Amniotic stem cell (primary cell): ENCODE data around the gene CD55.

Experiments
- DNase-seq: peaks from one replicate; lab custom pipeline; 2025; lab: John Stamatoyannopoulos, UW

CD55 gene

GRCh38 chr1:207330011-207330710, 8.7 kb downstream of the CD55 start:
- no peak for DNase-seq

DNA sequence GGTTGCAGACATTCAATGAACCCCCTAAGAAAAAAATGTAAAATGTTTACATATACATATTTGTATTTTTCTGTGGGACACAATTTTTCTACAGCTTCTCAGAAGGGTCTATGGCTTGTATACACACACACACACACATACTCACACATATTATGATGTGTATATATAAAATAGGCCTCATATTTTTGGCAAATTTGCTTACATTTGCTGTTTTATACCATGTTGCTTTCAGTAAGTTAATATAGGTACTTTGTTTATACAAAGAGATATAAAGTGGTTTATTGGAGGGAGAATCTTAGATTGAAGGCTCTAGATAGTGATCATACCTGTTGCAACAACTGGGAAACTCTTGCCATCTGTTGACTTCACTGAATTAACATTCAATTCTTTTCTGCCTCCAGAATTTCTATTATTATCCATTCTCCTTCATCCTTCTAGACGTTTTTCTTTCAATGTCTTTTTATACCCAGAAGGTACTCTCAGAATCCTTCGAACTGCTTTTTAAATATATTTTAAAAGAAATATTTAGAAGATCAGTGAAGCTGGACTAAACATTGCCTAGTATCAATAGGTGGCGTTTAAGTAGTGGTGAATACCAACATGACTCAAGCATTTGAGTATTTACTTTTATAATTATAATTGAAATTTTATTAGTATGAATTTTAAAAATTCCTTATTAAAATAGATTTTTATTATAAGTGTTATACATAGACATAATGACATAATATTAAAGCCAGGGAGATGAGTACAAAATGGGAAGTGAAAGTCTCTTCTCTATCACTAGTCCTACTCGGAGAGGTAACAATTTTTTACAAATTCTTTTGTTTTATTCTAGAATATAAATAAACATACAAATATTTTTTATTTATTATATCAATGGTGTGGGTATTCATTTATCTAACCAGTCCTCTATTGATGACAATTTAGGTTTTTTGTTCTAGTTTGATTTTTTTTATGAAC, 10.2 kb downstream of the CD55 start:
- DNase-seq: no peak

- no peak for DNase-seq
Measured at GRCh38 chr1:207333009-207333600, 11.6 kb downstream of the CD55 start.

GRCh38 chr1:207333620-207334019, 12.1 kb downstream of the CD55 start:
- no peak for DNase-seq

GRCh38 chr1:207334337-207334736, 12.9 kb downstream of the CD55 start:
- no peak for DNase-seq

DNA sequence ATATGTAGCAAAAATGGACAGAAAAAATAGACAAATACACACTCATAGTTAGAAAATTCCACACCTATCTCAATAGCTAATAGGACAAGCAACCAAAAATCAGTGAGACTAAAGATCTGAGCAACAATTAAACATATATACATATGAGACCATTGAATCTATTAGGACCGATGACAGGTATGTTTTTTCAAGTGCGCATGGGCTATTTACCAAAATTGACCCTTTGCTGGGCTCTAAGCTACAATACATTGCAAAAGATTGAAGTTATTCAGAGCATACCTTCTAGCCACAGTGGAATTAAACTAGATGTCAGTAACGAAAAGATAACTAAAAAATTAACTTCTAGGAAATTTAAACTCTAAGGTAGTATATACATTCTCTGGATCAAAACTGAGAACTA, 13.7 kb downstream of the CD55 start:
- DNase-seq: no peak

GRCh38 chr1:207335695-207336363, 14.4 kb downstream of the CD55 start:
- no peak for DNase-seq

DNA sequence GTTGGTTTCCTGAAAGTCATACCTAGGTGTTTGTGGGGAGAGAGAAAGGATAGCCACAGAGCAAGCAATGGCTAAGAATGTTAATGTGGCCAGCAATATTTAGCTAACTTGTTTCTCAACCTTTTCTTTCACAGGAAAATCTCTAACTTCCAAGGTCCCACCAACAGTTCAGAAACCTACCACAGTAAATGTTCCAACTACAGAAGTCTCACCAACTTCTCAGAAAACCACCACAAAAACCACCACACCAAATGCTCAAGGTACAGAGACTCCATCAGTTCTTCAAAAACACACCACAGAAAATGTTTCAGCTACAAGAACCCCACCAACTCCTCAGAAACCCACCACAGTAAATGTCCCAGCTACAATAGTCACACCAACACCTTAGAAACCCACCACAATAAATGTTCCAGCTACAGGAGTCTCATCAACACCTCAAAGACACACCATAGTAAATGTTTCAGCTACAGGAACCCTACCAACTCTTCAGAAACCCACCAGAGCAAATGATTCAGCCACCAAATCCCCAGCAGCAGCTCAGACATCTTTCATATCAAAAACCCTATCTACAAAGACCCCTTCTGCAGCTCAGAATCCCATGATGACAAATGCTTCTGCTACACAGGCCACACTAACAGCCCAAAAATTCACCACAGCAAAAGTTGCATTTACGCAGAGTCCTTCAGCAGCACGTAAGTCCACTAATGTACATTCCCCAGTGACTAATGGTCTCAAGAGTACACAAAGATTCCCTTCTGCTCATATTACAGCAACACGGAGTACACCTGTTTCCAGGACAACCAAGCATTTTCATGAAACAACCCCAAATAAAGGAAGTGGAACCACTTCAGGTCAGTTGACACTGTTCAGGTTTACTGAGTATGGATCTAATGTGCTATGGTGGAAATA, 15.3 kb downstream of the CD55 start:
- no peak for DNase-seq

DNA sequence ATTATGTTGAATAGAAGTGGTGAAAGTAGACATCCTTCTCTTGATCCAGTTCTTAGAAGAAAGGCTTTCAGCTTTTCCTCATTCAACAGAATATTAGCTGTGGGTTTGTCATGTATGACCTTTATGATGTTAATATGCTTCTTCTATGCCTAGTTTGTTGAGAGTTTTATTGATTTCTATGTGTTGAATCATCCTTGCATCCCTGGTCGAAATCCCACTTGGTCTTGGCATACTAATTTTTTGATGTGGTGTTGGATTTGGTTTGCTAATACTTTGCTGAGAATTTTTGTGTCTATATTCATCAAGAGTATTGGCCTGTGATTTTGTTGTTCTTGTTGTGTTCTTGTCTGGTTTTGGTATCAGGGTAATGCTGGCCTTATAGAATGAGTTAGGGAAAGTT, 20.9 kb downstream of the CD55 start:
- DNase-seq: no peak

- no peak for DNase-seq
Measured at GRCh38 chr1:207343675-207344074, 22.2 kb downstream of the CD55 start.

DNA sequence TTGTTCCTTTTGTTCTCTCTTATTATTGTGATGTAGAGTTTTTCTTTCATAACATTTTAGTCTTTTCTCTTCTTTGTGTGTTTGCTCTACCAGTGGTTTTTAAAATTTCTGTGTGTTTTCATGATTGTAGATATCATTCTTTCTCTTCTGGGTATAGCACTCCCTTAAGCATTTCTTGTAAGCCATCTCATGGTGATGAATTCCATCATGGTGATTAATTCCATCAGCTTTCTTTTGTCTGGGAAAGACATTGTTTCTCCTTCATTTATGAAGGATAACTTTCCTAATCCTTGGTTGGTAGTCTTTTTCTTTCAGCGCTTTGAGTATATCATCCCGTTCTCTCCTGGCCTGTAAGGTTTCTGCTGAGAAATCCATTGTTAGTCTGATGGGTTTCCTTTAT, 22.7 kb downstream of the CD55 start:
- DNase-seq: no peak

DNA sequence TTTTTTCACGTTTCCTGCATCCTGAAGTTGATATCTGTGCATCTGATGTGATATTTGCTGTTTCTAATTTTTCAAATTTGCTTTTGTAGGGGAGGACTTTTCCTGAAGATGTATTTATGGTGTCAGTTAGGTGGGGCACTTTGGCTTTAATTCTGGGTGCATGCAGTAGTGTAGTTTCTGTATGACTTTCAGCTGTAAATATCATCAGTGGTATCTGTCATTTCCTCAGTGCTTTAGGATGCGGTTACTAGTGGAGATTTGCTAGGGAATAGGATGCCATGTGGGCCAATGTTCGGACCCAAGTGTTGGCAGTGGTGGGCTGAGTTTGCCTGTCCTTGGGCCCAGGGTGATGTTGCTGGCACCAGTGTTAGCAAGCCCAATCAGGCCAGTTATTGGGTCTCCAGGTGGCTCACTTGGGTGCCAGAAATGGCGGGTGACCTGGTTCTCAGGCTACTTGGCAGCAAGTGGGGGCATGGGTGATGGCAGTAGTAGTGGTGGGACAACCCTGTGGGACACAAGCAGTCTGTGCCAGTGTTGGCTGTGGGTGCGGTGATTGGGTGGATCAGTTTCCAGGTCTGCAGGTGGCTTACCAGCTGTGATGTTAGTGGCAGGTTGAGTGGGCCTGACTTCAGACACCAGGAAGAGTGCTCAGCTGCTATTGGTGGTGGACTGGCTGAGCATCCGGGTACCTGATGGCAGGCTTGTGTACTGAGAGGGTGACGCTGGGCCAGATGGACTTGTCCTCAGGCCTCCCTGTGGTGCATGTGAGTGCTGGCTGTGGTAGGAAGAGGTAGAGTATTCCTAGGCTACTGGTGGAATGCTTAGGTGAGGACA, 24.4 kb downstream of the CD55 start:
- DNase-seq: no peak

DNA sequence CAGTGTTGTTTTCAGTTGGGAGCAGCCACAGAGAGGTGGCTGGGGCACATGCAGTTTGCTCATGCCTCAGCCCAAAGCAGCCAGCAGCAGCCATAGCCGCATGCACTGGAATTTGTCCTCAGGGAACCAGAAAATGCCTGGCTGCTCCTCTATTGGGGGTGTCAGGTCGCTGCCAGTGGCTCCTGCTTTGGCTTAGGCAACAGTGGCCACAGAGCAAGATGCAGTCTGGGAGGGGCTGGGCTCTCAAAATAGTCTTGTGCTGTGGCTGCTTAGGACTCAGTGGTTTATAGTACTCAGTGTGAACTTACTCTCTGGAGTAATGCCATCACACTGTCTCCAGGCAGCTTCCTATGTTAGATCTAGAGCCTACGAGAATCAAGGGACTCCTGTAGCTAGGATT, 25.0 kb downstream of the CD55 start:
- DNase-seq: no peak

DNA sequence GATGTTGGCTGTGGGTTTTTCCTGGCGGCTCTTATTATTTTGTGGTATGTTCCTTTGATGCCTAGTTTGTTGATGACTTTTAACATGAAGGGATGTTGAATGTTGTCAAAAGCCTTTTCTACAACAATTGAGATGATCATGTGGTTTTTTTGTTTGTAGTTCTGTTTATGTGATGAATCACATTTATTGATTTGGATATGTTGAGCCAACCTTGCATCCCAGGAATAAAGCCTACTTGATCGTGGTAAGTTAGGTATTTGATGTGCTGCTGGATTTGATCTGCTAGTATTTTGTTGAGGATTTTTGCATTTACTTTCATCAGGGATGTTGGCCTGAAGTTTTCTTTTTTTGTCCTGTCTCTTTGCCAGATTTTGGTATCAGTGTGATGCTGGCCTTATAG, 28.5 kb downstream of the CD55 start:
- DNase-seq: no peak

GRCh38 chr1:207352554-207352953, 31.1 kb downstream of the CD55 start:
- no peak for DNase-seq

GRCh38 chr1:207355060-207355459, 33.6 kb downstream of the CD55 start:
- DNase-seq: no peak

DNA sequence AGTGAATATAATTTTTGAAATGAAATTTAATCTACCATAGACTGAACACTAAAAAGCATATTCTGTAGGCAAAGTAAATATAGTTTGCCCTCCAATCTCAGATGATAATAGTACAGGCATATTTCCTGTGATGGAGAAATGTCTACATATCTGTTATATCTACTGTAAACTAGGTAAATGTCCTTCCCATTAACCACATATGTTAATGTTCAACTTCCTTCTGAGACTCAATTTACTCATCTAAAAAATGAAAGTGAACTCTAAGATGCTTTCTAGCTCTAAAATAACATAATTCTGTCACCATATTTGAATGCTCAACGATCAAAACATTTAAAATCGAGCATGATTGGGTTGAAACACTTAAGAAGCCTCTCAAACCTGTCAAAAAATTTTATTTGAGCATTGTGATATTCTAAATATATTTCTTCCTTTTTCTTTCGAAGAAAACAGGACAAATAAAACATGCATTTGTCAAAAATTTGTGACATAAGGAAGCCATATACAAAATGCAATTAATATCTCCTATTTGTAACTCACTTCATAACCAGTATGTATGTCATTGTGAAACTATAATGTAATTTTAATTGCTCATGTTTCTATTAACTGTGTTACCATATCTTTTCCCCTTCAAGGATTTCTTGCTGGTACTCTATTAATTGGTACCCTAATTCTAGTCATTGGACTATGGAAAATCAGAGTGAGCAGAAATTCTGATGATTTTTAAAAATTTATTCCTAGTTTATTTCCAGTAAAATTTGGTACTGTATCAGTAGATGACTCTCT, 34.2 kb downstream of the CD55 start:
- no peak for DNase-seq

- no peak for DNase-seq
Measured at GRCh38 chr1:207361029-207361428, 39.6 kb downstream of the CD55 start.

DNA sequence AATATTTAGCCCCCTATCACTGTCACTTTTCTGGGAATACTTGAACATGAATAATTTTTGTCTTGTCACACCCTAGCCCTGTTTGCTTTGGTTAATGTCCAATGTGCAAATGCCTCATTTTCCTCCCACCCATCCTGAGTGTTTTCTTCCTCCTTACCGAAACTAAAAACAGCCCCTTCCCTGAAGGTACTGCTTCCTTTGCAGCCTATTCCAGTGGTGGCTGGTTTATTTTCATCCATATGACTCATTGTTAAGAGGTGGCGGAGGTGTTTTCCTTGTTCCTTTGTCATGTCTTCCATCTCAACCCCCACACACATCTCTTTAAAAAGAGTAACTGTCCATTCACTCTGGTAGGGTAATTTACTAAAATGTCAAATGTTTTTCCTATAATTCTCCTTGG, 40.4 kb downstream of the CD55 start:
- DNase-seq: no peak
